Esophagus (tissue), 2 donors: Measurements from ENCODE around the gene UBE2U. TPM values are rescaled to one million over a fixed set of nuclear protein-coding genes. Genes with fewer than 3 reads are reported as not detected.

Experiments
- H3K27ac ChIP-seq, 2 donors: one replicate each; pipeline ENCODE4 v1.5.1; 2013; ENCODE audit warnings: low read depth in 2 of 2, mild to moderate bottlenecking in 2 of 2, inconsistent platforms in 1 of 2, low read length in 1 of 2, moderate library complexity in 1 of 2
- H3K27me3 ChIP-seq, 2 donors: one replicate each; pipeline ENCODE4 v1.6.1; 2013; ENCODE audit warnings: low read length in 2 of 2, control low read depth in 1 of 2, mild to moderate bottlenecking in 1 of 2; ENCODE audit not compliant: insufficient read depth in 2 of 2, control insufficient read depth in 1 of 2
- H3K36me3 ChIP-seq, 2 donors: one replicate each; pipeline ENCODE4 v1.6.1; 2013; ENCODE audit warnings: low read length in 1 of 2; ENCODE audit not compliant: control insufficient read depth in 2 of 2, insufficient read depth in 2 of 2
- H3K4me1 ChIP-seq, 2 donors: one replicate each; pipeline ENCODE4 v1.6.1; 2013; ENCODE audit warnings: low read length in 1 of 2; ENCODE audit not compliant: control insufficient read depth in 2 of 2, insufficient read depth in 2 of 2
- H3K4me3 ChIP-seq, 2 donors: one replicate each; pipeline ENCODE4 v1.5.1; 2013; ENCODE audit warnings: low read length in 2 of 2, mild to moderate bottlenecking in 2 of 2, low read depth in 1 of 2, moderate library complexity in 1 of 2
- H3K9me3 ChIP-seq, 2 donors: one replicate each; pipeline ENCODE4 v1.6.1; 2013; ENCODE audit warnings: mild to moderate bottlenecking in 2 of 2, low read depth in 1 of 2, low read length in 1 of 2, moderate library complexity in 1 of 2; ENCODE audit not compliant: control insufficient read depth in 2 of 2, insufficient read depth in 1 of 2
- WGBS, 2 donors: extraction: QIAGEN DNeasy Blood & Tissue Kit; methylation state at CpG; one replicate each; pipeline ENCODE4 v1.1.7; 2013; 5-methylcytosine and 5-hydroxymethylcytosine counted together
- polyA plus RNA-seq, 2 donors: library from polyadenylated mRNA; stranded (reverse); fragments of 200-250 nt; gene quantifications; one replicate each; pipeline ENCODE4 v1.2.3, GENCODE V29; 2013
- donor health status: healthy with polysubstance abuse.
- donor health status: Bipolar disorder and iron deficiency.

The UBE2U gene
- polyA plus RNA-seq, 2 donors, result not detected

DNA sequence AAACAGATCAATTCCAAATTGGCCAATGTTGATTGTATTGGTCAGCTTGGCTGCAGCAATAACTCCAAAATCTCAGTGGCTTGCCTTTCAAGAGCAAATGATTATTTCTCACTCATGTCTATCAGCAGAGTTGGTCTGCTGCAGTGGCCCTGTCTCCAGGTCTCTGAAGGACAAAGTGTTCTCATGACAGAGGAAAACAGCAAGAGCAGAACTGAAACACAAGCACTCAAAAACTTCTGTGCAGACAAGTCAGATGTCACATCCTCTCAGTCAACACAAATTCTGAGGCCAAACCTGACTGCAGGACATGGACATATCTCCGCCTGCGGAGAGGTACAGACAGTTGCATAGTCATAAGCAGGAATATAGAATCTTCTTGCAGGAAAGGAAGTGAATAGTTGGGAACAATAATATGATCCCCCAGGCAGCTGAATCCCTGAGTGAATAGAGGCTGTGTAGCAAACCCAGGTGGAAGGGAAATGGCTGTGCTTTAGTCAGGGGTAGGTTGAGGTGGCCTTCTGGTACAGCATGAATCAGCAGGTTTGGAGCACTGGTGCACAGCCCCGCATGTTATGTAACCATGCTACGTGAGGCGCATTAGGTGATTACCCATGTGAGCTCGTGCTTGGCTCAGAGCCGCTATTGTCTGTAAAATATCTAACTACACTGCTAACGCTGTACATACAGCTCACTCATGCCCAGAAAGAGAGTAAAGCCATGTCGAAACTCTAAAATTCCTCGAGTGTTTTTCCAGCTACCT is 17.1 kb upstream of the UBE2U start:
- H3K27me3 ChIP-seq, result no peaks in the 10 kb centered on the region
- H3K36me3 ChIP-seq, result no peaks in the 10 kb centered on the region
- H3K27ac ChIP-seq, result no peak overlapping the region
- H3K4me3 ChIP-seq, result no peak overlapping the region
- 70 to 75% methylated on average over 10 of the region's 10 CpGs for whole genome bisulfite sequencing, 2 donors
- H3K4me1 ChIP-seq, result no peaks in the 10 kb centered on the region
- no peaks in the 10 kb centered on the region for H3K9me3 ChIP-seq

DNA sequence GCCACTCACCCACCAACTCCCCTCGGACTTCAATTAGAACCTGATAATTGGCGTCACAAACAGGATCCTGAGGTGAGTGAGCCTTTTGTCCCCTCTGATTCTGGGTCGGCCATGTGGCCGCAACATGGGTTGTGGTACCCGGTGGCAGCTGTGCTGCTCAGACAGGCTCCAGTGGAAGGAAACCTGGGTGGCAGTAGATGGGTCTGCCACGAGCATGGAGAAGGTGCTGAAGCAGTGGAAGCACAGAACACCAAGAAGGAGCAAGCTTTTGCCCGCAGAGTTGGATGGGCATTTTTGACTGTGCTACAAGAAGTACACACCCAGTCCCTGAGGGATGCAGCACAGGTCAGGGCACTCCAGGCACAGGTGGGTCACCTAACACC is 16.5 kb upstream of the UBE2U start:
- H3K9me3 ChIP-seq, result no peaks in the 10 kb centered on the region
- H3K27ac ChIP-seq, result no peak overlapping the region
- no peaks in the 10 kb centered on the region for H3K4me1 ChIP-seq
- WGBS, 2 donors, result 83 to 89% methylated on average over 7 of the region's 7 CpGs
- H3K27me3 ChIP-seq, result no peaks in the 10 kb centered on the region
- H3K36me3 ChIP-seq, result no peaks in the 10 kb centered on the region
- no peak overlapping the region for H3K4me3 ChIP-seq

DNA sequence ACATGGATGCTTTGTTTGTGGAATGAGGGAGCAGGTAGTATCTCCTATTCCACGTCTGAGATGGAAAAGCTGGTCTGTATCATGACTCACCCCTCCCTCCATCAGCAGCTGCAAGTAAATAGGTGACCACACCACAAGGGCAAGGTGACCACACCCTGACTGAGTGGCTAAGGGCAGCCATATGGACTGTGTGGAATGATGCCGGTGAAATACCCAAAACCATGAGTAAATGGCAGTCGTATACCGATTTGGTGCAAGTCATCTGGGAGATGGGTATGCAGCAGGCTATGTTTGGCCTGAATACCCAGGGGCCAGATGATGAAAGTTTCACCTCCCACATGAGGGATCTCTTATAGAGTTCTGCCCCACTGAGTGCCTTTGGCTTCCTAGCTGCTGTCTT is 15.8 kb upstream of the UBE2U start:
- H3K4me1 ChIP-seq, result no peaks in the 10 kb centered on the region
- H3K9me3 ChIP-seq, result no peaks in the 10 kb centered on the region
- no peaks in the 10 kb centered on the region for H3K27me3 ChIP-seq
- no peak overlapping the region for H3K27ac ChIP-seq
- no peak overlapping the region for H3K4me3 ChIP-seq
- 83 to 87% methylated on average over 4 of the region's 4 CpGs for WGBS, 2 donors
- H3K36me3 ChIP-seq, result no peaks in the 10 kb centered on the region

DNA sequence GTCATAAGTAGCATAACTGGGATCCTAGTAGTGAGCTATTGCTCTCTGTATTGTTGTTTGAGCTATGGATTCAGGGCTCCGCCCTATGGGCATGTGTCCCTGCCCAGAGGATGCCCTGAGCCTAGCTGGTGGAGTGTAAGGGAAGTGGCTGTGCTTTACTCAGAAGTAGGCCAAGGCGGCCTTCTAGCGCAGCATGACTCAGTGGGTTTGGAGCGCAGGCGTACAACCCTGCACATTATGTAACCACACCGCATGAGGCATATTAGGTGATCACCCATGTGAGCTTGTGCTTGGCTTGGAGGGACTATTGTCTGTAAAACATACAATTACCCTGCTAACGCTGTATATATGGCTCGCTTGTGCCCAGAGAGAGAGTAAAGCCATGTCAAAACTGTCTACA is 11.1 kb upstream of the UBE2U start:
- H3K36me3 ChIP-seq, result no peaks in the 10 kb centered on the region
- no peak overlapping the region for H3K4me3 ChIP-seq
- peaks cover 0 to 1% of the 10 kb centered on the region in 2 donors for H3K4me1 ChIP-seq
- no peaks in the 10 kb centered on the region for H3K9me3 ChIP-seq
- H3K27me3 ChIP-seq, result no peaks in the 10 kb centered on the region
- 96 to 97% methylated on average over 8 of the region's 8 CpGs for WGBS, 2 donors
- H3K27ac ChIP-seq, result no peak overlapping the region

DNA sequence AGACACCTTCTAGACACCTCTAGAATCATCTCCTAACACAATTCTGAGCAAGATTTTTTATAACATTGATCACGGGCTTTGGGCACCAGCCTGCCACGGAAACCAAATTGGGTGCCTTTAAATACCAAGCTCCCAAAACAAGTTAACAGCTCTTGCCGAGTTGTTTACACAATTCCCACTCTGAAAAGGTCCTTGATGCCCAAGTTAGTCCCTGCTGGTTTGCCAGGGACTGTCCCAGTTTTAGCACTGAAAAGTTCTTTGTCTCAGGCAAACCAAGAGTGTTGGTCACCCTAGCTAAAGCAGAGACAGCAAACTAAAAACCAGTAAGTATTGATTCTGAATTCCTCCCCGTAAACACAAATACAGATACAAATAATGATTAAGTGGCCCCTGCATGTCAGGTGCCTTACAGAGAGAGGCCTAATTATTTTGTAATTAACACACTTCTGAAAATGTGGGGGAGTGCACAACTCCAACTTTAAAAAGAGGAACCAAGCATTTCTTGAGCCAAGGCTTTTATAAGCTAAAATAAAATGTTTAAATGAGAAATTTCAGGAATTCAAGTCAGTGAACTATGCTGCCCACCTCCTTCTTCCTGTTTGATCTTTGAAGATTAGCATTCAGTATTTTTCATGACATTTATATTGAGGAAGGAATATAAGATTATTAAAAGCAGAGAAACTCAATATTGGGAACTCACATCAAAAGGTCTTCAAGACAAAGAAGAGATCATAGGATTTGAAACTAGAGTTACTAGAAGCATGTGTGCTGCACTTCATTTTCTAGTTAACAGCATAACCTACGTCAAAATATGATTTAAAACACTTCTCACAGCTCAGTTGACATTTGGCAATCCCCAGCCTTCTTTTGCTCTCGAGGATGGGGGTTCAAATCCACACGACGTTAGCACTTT is 9.0 kb upstream of the UBE2U start:
- WGBS, 2 donors, result 69 to 73% methylated on average over 8 of the region's 8 CpGs
- Histone ChIP-seq H3K27ac (no peak overlapping the region), H3K27me3 (no peaks in the 10 kb centered on the region), H3K9me3 (no peaks in the 10 kb centered on the region), H3K4me3 (no peak overlapping the region), H3K4me1 (peaks cover 0 to 1% of the 10 kb centered on the region in 2 donors), H3K36me3 (no peaks in the 10 kb centered on the region)

DNA sequence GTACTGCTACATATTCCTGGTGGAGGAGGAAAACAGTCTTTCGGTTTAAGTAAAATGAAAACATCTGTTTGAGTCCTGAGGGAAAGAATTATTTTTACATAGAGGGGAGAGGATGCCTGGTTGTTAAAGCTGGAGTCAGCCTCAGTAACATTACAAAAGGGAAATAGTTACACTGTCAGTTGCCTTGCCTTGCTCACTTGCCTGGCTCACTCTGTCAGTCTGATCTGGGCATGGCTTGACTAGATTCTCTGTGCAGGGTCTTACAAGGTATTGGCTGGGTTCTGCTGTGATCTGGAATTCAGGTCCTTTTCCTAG is 8.4 kb upstream of the UBE2U start:
- no peaks in the 10 kb centered on the region for H3K36me3 ChIP-seq
- no peaks in the 10 kb centered on the region for H3K27me3 ChIP-seq
- no peak overlapping the region for H3K27ac ChIP-seq
- H3K4me3 ChIP-seq, result no peak overlapping the region
- WGBS, 2 donors, result 76 to 80% methylated on average over 1 of the region's 1 CpG
- no peaks in the 10 kb centered on the region for H3K9me3 ChIP-seq
- peaks cover 0 to 1% of the 10 kb centered on the region in 2 donors for H3K4me1 ChIP-seq

DNA sequence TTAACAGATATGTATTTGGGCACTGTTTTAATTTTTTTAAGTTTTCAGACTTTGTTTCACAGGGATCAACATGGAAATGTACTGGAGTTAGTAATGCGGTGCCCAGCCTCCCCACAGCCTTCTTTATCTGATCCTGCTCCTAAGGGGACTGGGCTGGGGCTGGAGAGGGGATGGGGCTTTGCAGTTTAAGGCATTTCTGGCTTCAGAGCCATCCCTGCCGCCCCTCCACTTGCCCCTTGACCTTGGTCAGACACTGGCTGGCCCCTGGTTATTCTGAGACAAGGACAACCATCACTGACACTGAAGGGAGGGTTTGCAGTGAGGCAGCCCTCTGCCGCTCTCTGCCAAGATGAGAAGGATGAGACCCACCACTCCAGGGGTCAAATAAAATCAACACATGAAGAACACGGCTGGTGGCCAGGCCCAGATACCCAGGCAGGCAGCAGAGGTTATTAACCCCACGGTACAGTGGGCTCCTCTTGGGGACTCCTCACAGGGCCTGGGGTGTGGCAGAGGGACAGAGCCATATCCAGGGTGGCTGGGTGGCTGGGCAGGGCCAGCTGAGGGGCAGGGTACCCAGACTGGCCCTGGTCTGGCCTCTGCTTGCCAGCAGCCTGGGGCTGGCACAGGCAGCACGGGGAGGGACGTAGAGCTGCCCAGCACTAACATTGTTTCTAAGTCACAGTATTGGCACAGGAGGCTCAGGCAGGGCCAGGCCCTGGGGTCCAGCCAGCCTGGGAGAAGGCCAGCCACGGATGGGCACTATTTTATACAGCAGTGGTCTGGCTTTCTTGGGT is 7.2 kb upstream of the UBE2U start:
- Histone ChIP-seq H3K4me3 (no peak overlapping the region), H3K9me3 (no peaks in the 10 kb centered on the region), H3K4me1 (peaks cover 0 to 1% of the 10 kb centered on the region in 2 donors), H3K27me3 (no peaks in the 10 kb centered on the region), H3K27ac (no peak overlapping the region), H3K36me3 (no peaks in the 10 kb centered on the region)
- 71 to 73% methylated on average over 8 of the region's 8 CpGs for WGBS, 2 donors

DNA sequence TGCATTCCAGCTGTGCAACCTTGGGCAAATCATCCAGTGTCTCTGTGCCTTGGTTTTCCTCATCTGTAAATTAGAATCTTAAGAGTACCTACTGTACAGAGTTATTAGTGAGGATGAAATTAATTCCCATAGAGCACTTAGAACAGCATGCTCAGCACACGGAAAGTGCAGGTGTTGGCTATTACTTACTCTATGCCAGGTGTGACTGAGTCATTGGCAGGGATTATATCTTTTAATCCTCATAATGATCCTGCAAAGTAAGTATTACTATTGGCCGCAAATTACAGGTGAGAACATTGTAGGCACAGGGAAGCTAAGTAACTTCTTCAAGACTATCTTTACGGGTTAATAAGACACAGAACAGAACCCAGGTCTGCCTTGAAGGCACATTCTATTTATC is 6.3 kb upstream of the UBE2U start:
- 49 to 54% methylated on average over 3 of the region's 3 CpGs for WGBS, 2 donors
- Histone ChIP-seq H3K4me1 (peaks cover 0 to 1% of the 10 kb centered on the region in 2 donors), H3K4me3 (no peak overlapping the region), H3K36me3 (no peaks in the 10 kb centered on the region), H3K27ac (no peak overlapping the region), H3K27me3 (no peaks in the 10 kb centered on the region), H3K9me3 (no peaks in the 10 kb centered on the region)

DNA sequence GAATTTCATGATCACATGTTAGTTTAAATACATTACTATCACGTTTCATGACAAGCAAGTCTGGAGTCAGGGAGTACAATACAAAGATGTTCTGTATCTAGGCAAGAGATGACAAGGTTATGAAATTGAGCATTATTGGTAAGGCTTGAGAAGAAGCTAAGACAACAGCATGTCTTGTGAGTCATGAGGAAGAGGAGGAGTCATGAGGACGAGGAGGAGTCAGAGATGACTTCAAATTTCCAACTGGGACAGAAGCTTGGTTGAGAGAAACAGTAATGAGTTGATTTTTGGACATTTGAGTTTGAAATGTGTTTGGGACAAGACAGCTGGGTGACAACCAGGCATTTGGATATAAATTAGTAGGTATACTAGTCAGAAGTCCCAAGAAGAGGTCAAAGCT is 4.3 kb upstream of the UBE2U start:
- H3K27me3 ChIP-seq, result no peaks in the 10 kb centered on the region
- no peaks in the 10 kb centered on the region for H3K36me3 ChIP-seq
- no peaks in the 10 kb centered on the region for H3K9me3 ChIP-seq
- no peak overlapping the region for H3K4me3 ChIP-seq
- 57 to 64% methylated on average over 2 of the region's 2 CpGs for WGBS, 2 donors
- H3K4me1 ChIP-seq, result peaks cover 0 to 1% of the 10 kb centered on the region in 2 donors
- H3K27ac ChIP-seq, result no peak overlapping the region
